Stimulated activated naive CD4-positive, alpha-beta T cell treated with Interleukin-2 at 50 U/mL for 16 hours (primary cell): Measurements from ENCODE around the gene LYAR.

Experiments
- DNase-seq: peaks from one replicate; lab custom pipeline; 2025; lab: John Stamatoyannopoulos, UW

The LYAR gene, protein sequence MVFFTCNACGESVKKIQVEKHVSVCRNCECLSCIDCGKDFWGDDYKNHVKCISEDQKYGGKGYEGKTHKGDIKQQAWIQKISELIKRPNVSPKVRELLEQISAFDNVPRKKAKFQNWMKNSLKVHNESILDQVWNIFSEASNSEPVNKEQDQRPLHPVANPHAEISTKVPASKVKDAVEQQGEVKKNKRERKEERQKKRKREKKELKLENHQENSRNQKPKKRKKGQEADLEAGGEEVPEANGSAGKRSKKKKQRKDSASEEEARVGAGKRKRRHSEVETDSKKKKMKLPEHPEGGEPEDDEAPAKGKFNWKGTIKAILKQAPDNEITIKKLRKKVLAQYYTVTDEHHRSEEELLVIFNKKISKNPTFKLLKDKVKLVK

DNA sequence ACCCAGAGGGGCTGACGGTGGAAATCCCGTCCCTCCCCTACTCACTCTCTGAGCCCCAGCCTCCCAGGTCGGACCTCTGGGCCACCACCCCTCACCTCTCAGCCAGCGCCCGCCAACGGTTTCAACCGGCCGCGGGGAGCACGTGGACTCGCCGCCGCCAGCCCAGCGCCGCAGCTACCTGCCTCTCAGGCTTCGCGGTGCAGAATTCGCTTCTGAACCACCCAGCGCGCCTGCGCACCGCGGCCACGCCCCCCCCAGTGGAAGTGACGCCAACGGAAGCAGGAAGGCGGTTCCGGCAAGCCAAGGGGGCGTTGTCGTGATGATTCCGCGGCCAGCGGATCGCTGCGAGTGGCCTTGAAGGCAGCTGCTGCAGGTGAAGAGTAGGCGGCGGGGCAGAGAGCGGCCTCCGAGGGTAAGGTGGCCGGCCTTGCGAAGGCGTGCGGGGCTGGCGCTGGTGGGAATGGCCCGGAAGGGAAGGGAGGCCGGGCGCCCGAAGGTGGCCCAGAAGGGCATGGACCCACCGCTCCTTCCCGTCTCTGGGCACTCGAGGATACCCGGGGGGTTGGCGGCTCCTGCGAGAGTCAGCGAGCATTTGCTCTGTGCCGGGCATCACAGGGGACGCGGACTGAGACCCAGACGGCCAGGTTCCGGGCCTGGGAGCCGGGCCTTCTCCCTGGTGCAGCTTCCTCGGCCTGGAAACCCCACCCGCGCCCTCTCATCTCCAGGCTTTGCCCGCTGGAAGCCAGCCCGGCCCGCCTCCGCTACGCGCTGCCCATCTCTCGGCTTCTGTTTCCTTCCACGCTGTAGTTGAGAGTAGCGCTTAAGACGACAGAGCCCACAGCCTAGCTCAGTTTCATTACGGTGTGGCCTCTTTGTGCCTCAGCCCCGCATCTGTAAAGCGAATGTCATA, at the start of gene LYAR, which contains the start of gene ZBTB49:
TSS of gene LYAR (minus strand) at position 214 of the 910 bp plus-strand sequence. CDS start 6,412 bp downstream, outside the sequence.
TSS of gene ZBTB49 (plus strand) at position 311 of the 910 bp plus-strand sequence. CDS start 9,695 bp downstream, outside the sequence.
- peak; percentile 93 for DNase-seq

DNA sequence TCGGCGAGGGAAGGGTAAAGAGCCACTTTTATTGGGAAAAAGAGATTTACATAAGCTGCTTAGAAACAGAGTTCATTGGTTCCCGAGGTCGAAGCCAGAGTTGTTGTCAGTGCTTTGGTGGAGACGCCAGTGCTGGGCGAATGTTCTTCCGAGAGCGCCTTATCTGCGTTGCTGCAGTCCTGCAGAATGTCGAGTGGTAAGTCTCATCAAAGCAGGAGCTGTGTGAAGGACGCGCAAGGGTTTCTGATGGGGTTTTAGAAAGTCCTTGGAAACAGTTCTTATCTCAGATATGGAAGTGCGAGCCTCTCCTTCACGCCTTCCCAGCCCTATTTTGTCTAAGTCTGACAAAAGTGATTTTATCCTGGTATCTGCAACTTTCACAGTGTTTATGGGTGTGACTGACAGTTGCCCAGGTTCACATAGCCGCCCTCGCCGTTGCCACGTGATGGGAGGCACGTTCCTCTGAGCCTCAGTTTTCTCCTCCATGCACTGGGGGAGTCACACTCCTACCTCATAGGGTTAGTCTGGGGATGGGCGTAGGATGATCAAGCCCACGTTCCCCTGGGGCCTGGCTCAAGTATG, 49.6 kb upstream of the LYAR start:
- no peak for DNase-seq

DNA sequence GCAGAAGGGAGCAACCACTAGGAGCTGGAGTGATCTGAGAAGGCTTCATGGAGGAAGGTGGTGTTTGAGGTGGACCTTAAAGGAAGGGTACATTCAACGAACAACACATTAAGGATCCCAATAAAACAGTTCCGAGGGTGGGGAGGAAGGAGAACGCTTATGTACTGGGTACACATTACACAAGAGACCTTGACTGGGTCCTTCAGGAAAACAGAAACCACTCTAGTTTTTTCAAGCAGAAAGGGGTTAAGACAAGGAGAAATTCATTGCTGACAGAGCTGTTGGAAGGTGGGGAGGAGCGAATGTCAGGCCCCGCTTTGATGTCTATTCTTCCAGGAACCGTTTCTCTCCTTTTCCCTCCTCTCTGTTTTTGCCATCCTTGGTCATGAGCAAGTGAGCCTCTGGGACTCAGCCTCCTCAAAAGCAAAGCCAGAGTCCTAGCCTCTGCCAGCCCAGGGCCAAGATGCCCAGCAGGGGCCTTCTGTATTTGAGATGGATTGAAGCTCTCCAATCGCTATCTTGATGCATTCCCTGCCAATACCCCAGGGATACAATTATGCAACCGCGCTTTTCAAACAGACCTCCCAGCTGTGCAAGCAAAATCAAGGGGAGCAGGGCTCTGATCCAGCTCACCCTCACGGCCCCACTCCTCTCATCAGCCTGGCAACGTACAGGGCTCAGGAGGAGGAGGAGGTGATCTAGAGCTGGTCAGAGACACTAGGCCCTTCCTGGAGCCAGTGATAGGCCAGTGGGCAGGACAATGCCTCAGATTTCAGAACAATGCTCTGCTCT, 48.5 kb upstream of the LYAR start:
- DNase-seq: no peak

DNA sequence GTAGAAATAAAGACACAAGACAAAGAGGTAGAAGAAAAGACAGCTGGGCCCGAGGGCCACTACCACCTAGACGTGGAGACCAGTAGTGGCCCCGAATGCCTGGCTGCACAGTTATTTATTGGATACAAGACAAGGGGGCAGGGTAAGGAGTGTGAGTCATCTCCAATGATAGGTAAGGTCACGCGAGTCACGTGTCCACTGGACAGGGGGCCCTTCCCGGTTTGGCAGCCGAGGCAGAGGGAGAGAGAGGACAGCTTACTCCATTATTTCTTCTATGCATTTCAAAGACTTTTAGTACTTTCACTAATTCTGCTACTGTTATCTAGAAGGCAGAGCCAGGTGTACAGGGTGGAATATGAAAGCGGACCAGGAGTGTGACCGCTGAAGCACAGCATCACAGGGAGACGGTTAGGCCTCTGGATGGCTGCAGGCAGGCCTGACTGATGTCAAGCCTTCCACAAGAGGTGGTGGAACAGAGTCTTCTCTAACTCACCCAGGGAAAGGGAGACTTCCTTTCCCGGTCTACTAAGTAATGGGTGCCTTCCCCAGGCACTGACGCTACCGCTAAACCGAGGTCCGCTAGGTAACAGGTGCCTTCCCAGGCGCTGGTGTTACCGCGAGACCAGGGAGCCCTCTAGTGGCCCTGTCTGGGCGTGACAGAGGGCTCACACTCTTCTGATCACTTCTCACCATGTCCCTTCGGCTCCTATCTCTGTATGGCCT, 45.0 kb upstream of the LYAR start:
- peak; percentile 66 for DNase-seq

DNA sequence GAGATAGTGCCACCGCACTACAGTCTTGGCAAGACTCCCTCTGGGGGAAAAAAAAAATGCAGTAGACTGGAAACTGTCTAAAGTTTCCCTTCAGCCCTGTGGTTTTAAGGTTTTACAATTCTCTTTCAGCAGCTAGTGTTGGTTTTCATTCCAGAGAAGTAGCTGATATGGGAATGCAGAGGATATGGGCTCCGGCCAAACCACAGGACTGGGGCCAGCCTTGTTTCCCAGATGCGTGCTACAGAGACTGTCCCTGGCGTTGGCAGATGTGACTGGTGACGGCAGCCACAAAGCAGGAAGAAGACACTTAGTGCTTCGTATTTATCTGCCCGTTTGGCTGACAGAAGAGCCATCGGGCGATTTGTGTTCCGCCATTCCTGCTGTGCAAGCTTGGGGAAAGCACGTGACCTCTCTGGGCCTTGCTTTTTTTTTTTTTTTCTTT, 43.3 kb upstream of the LYAR start:
- DNase-seq: no peak

DNA sequence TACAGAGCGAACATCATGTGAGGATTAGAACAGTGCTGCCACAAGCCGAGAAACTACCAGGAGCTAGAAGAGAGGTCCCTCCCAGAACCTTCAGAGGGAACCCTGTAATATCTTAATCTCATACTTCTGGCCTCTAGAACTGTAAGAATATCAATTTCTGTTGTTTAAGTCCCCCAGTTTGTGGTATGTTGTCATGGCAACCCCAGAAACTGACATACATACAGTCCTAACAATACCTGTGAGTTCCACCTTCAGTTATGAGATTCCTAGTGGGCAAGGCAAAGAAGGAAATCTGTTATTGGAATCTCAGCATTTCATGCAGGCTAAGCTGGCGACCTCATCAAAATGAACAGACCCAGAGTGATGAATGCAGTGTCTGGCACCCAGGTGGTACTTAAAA, 42.6 kb upstream of the LYAR start:
- no peak for DNase-seq

DNA sequence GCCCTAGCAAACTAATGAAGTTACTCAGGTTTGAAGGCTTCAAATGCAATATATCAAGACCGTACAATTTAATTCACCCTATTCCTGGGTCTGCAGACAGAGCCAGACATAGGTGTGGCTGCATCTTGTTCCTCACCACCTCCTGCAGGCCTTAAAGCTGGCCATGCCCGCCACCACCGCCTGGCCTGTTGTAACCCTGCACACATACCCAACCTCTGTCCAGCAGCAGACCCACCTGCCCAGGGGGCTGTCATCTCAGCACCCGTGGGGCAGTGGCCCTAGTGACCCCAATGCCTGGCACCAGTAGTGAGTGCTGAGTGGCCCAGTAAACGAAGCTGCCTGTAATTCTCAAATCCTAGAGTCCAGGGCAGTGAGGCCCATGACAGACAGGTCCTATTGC, 40.8 kb upstream of the LYAR start:
- DNase-seq: no peak

DNA sequence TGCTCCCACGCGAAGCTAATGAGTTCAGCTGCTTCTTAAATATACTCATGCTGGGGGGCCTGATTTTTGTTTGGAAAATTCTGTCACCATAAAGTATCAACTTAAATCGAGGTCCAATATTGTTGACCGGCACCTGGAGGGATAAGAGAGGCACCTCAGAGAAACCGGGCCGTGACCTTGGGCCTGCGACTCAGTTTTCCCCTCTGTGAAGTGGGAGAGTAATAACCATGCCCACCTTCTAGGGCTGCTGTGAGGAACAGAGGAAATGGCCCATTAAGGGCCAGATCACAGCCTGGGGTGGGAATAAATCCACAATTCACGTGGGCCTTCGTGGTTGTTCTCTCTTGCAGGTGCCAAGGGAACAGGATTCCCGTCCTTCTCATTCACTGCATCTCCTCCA, 39.5 kb upstream of the LYAR start:
- no peak for DNase-seq

DNA sequence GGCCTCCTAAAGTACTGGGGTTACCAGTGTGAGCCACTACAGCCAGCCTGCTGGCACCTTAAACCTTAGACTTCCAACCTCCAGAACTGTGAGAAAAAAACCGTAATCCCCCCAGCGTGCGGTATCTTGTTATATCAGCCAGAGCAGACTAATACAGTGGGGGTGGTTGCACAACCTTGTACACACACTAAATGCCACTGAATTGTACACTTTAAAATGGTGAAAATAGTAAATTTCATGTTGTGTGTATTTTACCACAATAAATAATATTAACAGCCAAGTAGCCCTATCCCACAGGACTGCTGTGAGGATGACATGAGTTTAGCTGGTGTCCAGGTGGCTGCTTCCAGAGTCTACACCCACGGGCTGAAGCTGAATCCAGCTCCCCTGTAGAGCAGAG, 38.9 kb upstream of the LYAR start:
- no peak for DNase-seq

DNA sequence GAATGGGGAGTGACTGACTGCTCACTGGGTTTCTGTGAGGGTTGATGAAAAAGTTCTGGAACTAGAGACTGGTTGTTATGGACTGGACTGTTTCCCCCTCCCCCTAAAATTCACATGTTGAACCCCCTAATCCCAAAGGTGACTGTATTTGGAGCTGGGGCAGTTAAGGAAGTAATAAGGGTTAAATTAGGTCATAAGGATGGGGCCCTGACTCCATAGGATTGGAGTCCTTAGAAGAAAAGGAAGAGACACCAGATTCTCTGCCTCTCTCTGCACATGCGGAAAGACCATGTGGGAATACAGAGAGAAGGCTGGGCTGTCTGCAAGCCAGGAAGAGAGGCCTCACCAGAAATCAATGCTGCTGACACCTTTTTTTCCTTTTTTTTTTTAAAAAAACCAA, 38.3 kb upstream of the LYAR start:
- DNase-seq: no peak

DNA sequence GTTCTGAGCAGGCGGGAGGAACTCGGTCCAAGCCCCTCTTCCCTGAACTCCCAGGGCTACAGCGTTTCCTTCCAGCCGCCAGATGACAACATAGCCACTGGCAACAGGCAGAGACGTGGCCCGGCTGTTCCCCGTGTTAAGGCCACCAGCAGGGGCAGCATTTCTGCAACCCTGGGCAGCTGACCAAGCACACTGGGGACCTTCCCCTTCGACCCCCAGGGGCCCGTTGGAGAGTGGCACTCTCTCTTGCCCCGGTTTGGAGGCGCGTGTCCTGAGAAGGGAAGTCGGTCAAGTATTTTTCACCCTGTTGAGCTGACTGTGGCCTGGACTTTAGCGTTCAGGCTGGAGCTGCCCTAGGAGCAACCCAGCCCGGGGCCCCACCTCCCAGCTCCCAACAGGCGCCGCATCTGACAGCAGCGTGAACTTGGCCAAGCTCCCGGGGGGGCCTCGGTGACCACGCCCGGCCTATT, 37.7 kb upstream of the LYAR start:
- no peak for DNase-seq

DNA sequence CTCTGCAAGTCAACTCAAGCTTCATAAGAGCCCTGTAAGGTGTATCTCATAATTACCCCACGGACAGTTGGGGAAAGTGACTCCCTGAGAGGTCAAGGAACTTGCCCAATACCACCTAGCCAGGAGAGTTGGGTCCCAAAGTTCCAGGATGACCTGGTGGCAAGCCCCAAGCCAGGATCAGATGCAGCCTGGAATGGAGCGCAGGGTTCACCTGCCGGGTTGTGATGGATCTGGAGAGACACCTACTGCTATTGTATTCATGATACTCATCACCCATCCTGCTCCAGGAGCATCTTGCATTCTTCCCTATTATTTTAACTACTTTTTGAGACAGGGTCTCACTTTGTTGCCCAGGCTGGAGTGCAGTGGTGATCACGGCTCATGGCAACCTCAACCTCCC, 36.2 kb upstream of the LYAR start:
- DNase-seq: no peak

DNA sequence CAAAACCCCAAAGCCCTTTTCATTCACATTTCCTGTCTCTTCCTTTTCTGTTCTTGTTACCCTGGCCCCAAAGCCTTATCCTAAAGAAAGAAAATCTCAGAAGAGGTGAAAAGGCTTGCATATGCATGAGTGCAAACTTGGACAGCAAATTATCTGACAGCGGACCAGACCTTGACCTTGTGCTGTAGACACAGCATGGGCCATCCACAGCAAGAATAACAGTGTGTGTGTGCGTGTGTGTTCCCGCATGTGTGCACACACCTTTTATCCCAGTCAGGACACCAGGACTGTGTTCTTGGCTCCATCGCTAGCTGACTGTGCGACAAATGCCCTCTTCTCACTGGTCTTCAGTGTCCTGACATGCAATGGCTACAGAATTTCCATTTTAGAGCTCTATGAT, 35.4 kb upstream of the LYAR start:
- no peak for DNase-seq

DNA sequence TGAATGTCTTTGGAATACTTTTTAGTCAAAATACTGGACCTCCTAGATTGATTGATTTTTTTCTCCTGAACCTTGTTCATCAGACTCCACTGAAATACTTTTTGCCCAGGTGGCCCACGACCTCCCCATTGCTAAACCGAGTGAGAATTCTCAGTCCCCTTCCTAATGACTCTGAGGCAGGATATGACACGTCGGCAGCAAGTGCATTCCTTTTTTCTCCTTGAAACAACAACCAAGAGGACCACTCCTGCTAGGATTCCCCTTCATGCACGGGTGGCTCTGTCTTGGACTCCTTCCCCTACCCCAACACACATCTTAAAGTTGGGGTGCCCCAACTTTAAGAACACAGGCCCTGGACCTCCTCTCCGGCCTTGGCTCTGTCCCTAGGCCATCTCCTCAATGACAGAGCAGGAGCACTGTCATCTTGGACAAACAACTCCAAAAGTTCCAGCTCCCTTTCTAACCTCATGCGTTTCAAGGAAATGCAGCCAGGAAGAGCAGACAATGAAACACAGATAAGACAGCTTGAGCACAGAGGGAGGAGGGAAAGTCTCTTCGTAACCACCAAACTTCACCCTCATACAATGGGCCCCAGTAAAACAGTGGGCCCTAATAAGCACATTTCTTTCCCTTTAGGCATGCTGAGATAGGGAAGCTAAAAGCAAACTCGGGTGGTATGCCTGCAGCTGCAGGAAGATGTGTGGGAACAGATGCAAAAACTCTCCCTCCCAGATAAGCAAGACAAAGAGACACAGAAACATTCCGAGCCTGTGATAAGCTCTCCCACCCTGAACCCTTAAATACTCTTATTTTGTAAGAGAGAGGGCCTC, 34.0 kb upstream of the LYAR start:
- no peak for DNase-seq

DNA sequence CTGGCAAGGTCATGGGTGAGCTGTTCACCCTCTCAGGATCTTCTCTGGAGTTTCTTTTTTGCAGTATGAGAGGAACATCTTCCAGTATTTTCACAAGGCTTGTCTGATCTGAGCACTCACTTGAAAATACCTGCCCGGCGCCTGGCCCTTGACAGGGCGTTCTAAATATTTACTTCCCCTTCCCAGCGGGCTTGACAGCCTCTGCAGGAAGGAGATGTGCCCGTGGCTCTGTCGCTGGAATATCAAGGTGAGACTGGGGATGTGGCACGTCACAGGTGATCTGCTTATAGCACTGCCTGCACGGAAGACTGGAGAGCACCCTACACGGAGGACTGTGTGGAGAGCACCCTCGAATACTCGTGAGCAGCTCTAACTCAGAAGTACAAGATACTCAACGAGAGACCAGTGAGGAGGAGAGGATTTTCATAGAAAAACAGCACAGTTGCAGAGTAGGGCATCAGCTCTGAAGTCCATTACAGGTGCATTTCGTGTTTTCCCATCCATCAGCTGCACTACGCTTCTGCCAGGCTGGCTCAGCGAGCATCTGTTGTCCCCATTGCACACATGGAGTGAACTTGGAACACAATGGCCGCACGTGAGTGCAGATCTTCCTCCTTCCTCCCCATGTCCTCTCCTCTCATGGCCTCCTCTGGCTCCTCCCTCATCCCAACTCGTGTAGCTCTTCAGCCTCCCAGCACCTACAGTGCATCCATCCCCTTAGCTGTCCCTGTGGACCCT, 32.2 kb upstream of the LYAR start:
- DNase-seq: no peak

DNA sequence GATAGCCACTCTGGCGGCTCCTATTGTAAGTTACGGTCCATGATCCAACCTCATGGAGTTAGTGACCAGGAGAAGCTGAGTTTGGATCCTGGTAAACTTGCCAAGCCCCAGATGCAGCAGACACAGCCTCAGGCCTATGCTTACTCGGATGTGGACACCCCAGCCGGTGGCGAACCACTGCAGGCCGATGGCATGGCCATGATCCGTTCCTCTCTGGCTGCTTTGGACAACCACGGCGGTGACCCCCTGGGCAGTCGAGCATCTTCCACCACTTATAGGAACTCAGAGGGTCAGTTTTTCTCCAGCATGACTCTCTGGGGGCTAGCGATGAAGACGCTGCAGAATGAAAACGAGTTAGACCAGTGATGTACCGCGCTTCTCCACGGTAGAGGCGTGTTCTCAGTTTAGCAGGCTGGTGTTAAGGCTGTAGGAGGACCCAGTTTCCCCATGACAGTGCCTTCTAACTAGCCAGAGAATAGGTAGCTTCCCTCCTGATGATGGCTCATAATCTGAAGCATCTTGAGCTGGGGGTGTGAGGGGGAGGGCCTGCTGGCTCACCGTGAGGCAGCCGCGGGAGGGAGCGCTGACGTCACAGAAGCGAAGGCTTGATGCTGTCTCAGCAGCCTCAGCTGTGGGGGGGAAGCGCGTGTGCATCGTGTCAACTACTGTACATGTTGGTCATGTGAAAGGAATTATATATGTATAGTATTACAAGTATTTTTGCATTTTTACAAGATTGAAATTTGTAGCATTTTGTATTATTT, 31.2 kb upstream of the LYAR start:
- DNase-seq: no peak

DNA sequence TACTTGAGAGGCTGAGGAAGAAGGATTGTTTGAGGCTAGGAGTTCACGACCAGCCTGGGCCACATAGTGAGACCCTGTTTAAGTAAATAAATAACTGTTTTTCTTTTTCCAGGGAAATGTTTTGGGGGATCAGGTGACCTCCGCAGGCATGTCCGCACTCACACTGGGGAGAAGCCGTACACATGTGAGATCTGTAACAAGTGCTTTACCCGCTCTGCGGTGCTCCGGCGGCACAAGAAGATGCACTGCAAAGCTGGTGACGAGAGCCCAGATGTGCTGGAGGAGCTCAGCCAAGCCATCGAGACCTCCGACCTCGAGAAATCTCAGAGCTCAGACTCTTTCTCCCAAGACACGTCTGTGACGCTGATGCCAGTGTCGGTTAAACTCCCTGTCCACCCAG, 30.6 kb upstream of the LYAR start:
- no peak for DNase-seq

DNA sequence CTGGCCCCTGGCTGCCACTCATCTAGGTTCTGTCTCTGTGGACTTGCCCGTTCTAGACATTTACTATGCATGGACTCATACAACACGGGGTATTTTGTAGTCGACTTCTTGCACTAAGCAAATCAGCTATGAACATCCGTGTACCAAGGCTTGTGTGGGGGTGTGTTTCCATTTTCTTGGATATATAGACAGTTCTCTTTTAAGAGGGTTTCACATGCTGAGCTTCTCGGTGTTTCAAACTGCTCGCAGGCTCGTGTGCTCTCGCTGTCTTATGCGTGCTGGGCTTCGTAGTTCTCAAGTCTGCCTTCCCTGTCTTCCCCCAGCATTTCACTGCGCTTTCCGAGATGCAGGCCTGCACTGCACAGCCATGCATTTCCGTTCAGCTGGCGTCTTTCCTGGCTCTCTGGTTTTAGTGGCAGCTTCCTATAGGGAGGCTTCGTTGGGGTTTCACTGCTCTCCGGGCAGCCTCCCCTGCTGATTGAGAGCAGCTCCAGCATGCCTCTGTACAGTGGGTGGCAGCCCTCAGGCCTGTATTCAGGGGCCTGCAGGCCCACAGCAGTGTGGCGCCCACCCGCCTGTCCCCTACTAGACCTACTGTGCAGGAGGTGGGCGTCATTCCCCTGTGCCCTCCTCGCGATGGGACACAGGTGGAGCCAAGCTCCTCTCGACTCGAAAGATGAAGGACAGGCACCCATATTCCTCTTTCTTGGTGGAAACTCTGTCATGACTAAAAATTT, 27.7 kb upstream of the LYAR start:
- no peak for DNase-seq
